K562 (cell line): ENCODE data around the gene WDR17. TPM values are rescaled to one million over a fixed set of nuclear protein-coding genes. Genes with fewer than 3 reads are reported as not detected.

Source experiments
- ATAC-seq: fragments of 200-7000 bp; cut with Tn5 transposase; 3 replicates; pipeline ENCODE4 v1.9.1; 2020; ENCODE audit warnings: moderate library complexity
- BruUV-seq: library from RNA; stranded (reverse); fragments of 400-500 nt; replicated peaks from 2 replicates; lab custom pipeline; 2021; lab: Mats Ljungman, UMichigan
- CTCF ChIA-PET: fragments of 300-600 bp; formaldehyde crosslinking; extraction: SDS; loops from one replicate; lab custom pipeline; 2021; ENCODE audit warnings: low intra/inter-chr PET ratio; lab: Yijun Ruan, JAX
- POLR2A ChIA-PET: fragments of 300-600, 350-650 bp; sonication (Branson Sonifier 250); formaldehyde crosslinking; extraction: SDS; loops from one replicate; lab custom pipeline; 2021; ENCODE audit warnings: antibody characterized with exemption, inconsistent platforms; lab: Yijun Ruan, JAX
- DNase-seq, 4 experiments: peaks; one replicate each; pipeline versions ENCODE4 v3.0.0 to v3.0.0-alpha.2; 2011 to 2018; ENCODE audit warnings: low spot score in 3 of 4, mixed read lengths in 3 of 4; ENCODE audit errors: extremely low read depth in 1 of 4
- FAIRE-seq: peaks from 2 replicates; lab custom pipeline; 2011; peaks lifted over from hg19 to GRCh38; lab: Jason Lieb, UNC
- H2AFZ ChIP-seq: 2 replicates; pipeline ENCODE4 v1.6.0; 2011; ENCODE audit warnings: low read depth, low read length, control low read depth, inconsistent platforms
- H3K27ac ChIP-seq: fragments of 200-600 bp; 3 replicates; pipeline ENCODE4 v1.8.0; 2011; ENCODE audit warnings: low read depth, mild to moderate bottlenecking, control low read depth, inconsistent platforms, low read length, moderate library complexity, mixed read lengths; ENCODE audit errors: extremely low read depth
- H3K27me3 ChIP-seq, 2 experiments: fragments of 300-600 bp in 1 of 2; 2 replicates in 1 of 2; 3 replicates in 1 of 2; pipeline versions ENCODE4 v1.6.0 to v1.8.0; 2011; ENCODE audit warnings: inconsistent platforms in 2 of 2, low read length in 2 of 2, mild to moderate bottlenecking in 1 of 2, mixed read lengths in 1 of 2, moderate library complexity in 1 of 2; ENCODE audit not compliant: control insufficient read depth in 2 of 2, insufficient read depth in 2 of 2
- H3K36me3 ChIP-seq: fragments of 300-600 bp; 3 replicates; pipeline ENCODE4 v1.8.0; 2011; ENCODE audit warnings: mild to moderate bottlenecking, low read length, inconsistent platforms; ENCODE audit not compliant: control insufficient read depth, insufficient read depth
- H3K4me1 ChIP-seq, 2 experiments: fragments of 200-600 bp in 1 of 2; replicated peaks in 1 of 2; 2 replicates in 1 of 2; 3 replicates in 1 of 2; pipeline versions ENCODE4 v1.5.1 to v1.8.0; 2011; ENCODE audit warnings: inconsistent platforms in 2 of 2, low read length in 2 of 2, mild to moderate bottlenecking in 1 of 2, mixed read lengths in 1 of 2, moderate library complexity in 1 of 2; ENCODE audit not compliant: control insufficient read depth in 2 of 2, insufficient read depth in 2 of 2
- H3K4me2 ChIP-seq: 2 replicates; pipeline ENCODE4 v1.6.1; 2011; ENCODE audit warnings: low read length, control low read depth, inconsistent platforms, mixed read lengths; ENCODE audit not compliant: insufficient read depth
- H3K4me3 ChIP-seq: fragments of 200-600 bp; sonication (generic), shearing (Covaris generic); 2 replicates; pipeline ENCODE4 v1.5.1; 2016; ENCODE audit warnings: control low read depth, inconsistent platforms
- H3K79me2 ChIP-seq: fragments of 200-600 bp; 3 replicates; pipeline ENCODE4 v1.8.0; 2011; ENCODE audit warnings: low read length, inconsistent platforms; ENCODE audit not compliant: control insufficient read depth, insufficient read depth
- H3K9ac ChIP-seq, 2 experiments: 2 replicates each; pipeline versions ENCODE4 v1.6.0 to v1.6.1; 2011; ENCODE audit warnings: low read depth in 2 of 2, low read length in 2 of 2, control low read depth in 1 of 2, inconsistent platforms in 1 of 2, mild to moderate bottlenecking in 1 of 2, mixed read lengths in 1 of 2; ENCODE audit not compliant: insufficient read depth in 1 of 2
- H3K9me1 ChIP-seq: one replicate; pipeline ENCODE4 v1.6.0; 2011; ENCODE audit warnings: inconsistent platforms, mild to moderate bottlenecking, low read length, moderate library complexity; ENCODE audit not compliant: control insufficient read depth, insufficient read depth
- H3K9me3 ChIP-seq: replicated peaks from 2 replicates; pipeline ENCODE4 v1.5.1; 2011; ENCODE audit warnings: low read depth, low read length, inconsistent platforms; ENCODE audit not compliant: control insufficient read depth, insufficient read depth
- H4K20me1 ChIP-seq: replicated peaks from 2 replicates; pipeline ENCODE4 v1.6.1; 2011; ENCODE audit warnings: low read length, inconsistent platforms, mixed read lengths; ENCODE audit not compliant: control insufficient read depth, insufficient read depth
- BCOR ChIP-seq: fragments of 450-650 bp; IDR thresholded peaks from 2 replicates; pipeline ENCODE4 v1.6.1; 2016
- C11orf30 ChIP-seq: fragments of 450-650 bp; IDR thresholded peaks from 2 replicates; pipeline ENCODE4 v1.6.1; 2016; ENCODE audit warnings: low read depth, mild to moderate bottlenecking
- DEAF1 ChIP-seq: fragments of 450-650 bp; formaldehyde crosslinking; IDR thresholded peaks from 2 replicates; pipeline ENCODE4 v1.4.0; 2020; ENCODE audit warnings: mild to moderate bottlenecking, moderate library complexity
- GTF2B ChIP-seq: IDR thresholded peaks from 2 replicates; pipeline ENCODE4 v1.6.1; 2011; ENCODE audit not compliant: insufficient read length; ENCODE audit errors: extremely low read depth
- MECOM ChIP-seq: fragments of 250-450 bp; sonication (Bioruptor Pico); IDR thresholded peaks from 2 replicates; pipeline ENCODE4 v1.8.0; 2022; ENCODE audit warnings: inconsistent platforms
- SMC3 ChIP-seq: conservative IDR thresholded peaks from 2 replicates; pipeline ENCODE4 v1.6.1; 2011; ENCODE audit warnings: low read depth, low read length, improper control_type of control experiment; ENCODE audit not compliant: insufficient read depth
- THAP7 ChIP-seq: fragments of 250-450 bp; sonication (Bioruptor Pico); IDR thresholded peaks from 2 replicates; pipeline ENCODE4 v1.5.0; 2021
- ZNF133 ChIP-seq: fragments of 250-450 bp; sonication (Bioruptor Pico); IDR thresholded peaks from 2 replicates; pipeline ENCODE4 v1.4.0; 2020; ENCODE audit warnings: mild to moderate bottlenecking
- WGBS: fragments of 100-300 bp; shearing (Covaris generic); methylation state at CpG from one replicate; pipeline ENCODE4 v1.1.6; 2016; ENCODE audit warnings: low coverage, mixed read lengths; ENCODE audit not compliant: insufficient coverage; ENCODE audit errors: missing lambda C conversion rate; 5-methylcytosine and 5-hydroxymethylcytosine counted together
- in situ Hi-C: fragments of 300-500 bp; cut with MboI; formaldehyde crosslinking; loops from 4 replicates; pipeline ENCODE4 v1.15.0; 2018; ENCODE audit warnings: inconsistent platforms, mixed read lengths
- intact Hi-C: fragments of 100-400 bp; cut with micrococcal nuclease; formaldehyde crosslinking; loops from 2 replicates; pipeline ENCODE4 v1.14.2; 2022
- polyA plus RNA-seq, 8 experiments: library from polyadenylated mRNA; depleted of rRNA in 4 of 8; stranded (reverse) in 5 of 8; unstranded in 3 of 8; fragments of >200 nt; fragmentation: Nextera tagmentation in 2 of 8; fragmentation: Illumina TruSeq in 1 of 8; extraction: Ambion mirVana in 2 of 8; extraction: Trizol in 1 of 8; gene quantifications; 2 replicates each; pipeline versions ENCODE4 v1.2.1 to v1.2.3, GENCODE V29; 2011 to 2014; ENCODE audit warnings: inconsistent platforms in 1 of 8, missing spikeins in 1 of 8
- total RNA-seq, 7 experiments: library from RNA; depleted of rRNA in 6 of 7; stranded (reverse); fragments of >200 nt in 6 of 7; fragmentation: Illumina TruSeq in 2 of 7; extraction: Trizol in 2 of 7; gene quantifications; 2 replicates each; pipeline versions ENCODE4 v1.2.1 to v1.2.3, GENCODE V29; 2011 to 2021; ENCODE audit warnings: low replicate concordance in 1 of 7

The WDR17 gene
- total and polyA plus RNA-seq, 9 of the 15 experiments (the other 6 are each of a cell fraction or from before 2014, with no cell fraction given) = 0.04 to 0.07 TPM; not detected in 7

GRCh38 chr4:176189891-176190795, 124.5 kb downstream of the WDR17 start (continued):
- TF ChIP-seq SMC3 (no peak), BCOR (no peak)
- TF ChIP-seq, all 486 proteins: peak for 0

GRCh38 chr4:176191974-176192373, 126.3 kb downstream of the WDR17 start:
- Histone ChIP-seq H3K9me1 (no peaks in the 10 kb centered on the region), H3K9ac (no peak overlapping the region), H4K20me1 (no peaks in the 10 kb centered on the region), H3K36me3 (no peaks in the 10 kb centered on the region), H2AFZ (no peak overlapping the region), H3K4me2 (no peak overlapping the region), H3K79me2 (no peaks in the 10 kb centered on the region), H3K4me3 (no peak overlapping the region), H3K4me1 (peaks cover 0 to 8% of the 10 kb centered on the region in 2 experiments; a peak in 2 of 5 replicates), H3K27ac (no peak overlapping the region), H3K9me3 (no peaks in the 10 kb centered on the region), H3K27me3 (0 out of 5 replicates have a peak, but pooled peaks cover 2 to 4% of the 10 kb centered on the region in 2 experiments)
- FAIRE-seq = no peak
- CTCF ChIA-PET = no interaction called here
- intact Hi-C loops (no loop called here), in situ Hi-C loops (no loop called here)
- DNase-seq = no peak
- ATAC-seq = no peak
- POLR2A ChIA-PET = no interaction called here
- no TSS peak for BruUV-seq
- WGBS = 0% methylated on average over 1 of the region's 1 CpG
- TF ChIP-seq DEAF1 = no peak
- no peak for TF ChIP-seq MECOM (CRISPR knock-in tag)
- TF ChIP-seq ZNF133 (CRISPR knock-in tag) = no peak
- no peak for TF ChIP-seq C11orf30
- no peak for TF ChIP-seq THAP7 (CRISPR knock-in tag)
- TF ChIP-seq GTF2B = no peak
